ENCODE measurements around the gene RBM11.

- TF ChIP-seq CTCF (IDR thresholded peaks at IDR 0.05) = no peak
- no peak for TF ChIP-seq EP300 (IDR thresholded peaks at IDR 0.05)
These were observed 55.1 kb downstream of the RBM11 start for GRCh38 chr21:14271053-14271452.

All from sigmoid colon (tissue), 4 donors.